ACC112 (cell line): ENCODE results near the gene OCIAD2.

ENCODE experiments used
- H2AFZ ChIP-seq: fragments of 200-600 bp; sonication (generic); one replicate; pipeline ENCODE4 v1.6.0; 2017; ENCODE audit warnings: antibody characterized with exemption, low read length; ENCODE audit not compliant: unreplicated experiment
- H3K27ac ChIP-seq: fragments of 200-600 bp; sonication (generic); 2 replicates; pipeline ENCODE4 v1.5.1; 2014; ENCODE audit warnings: low read depth, mild to moderate bottlenecking, antibody characterized with exemption, low read length, moderate library complexity
- H3K27me3 ChIP-seq: fragments of 200-600 bp; sonication (generic); 2 replicates; pipeline ENCODE4 v1.6.1; 2014; ENCODE audit warnings: mild to moderate bottlenecking, antibody characterized with exemption, low read length, moderate library complexity, mixed read lengths; ENCODE audit not compliant: insufficient read depth
- H3K36me3 ChIP-seq: fragments of 200-600 bp; sonication (generic); 2 replicates; pipeline ENCODE4 v1.6.1; 2016; ENCODE audit warnings: mild to moderate bottlenecking, antibody characterized with exemption, low read length, moderate library complexity, mixed read lengths; ENCODE audit not compliant: insufficient read depth
- H3K4me1 ChIP-seq: fragments of 200-600 bp; sonication (generic); one replicate; pipeline ENCODE4 v1.6.1; 2016; ENCODE audit warnings: low read length, mixed read lengths; ENCODE audit not compliant: insufficient read depth, unreplicated experiment, control insufficient read depth
- H3K4me3 ChIP-seq: fragments of 200-600 bp; sonication (generic); 2 replicates; pipeline ENCODE4 v1.5.1; 2014; ENCODE audit warnings: mild to moderate bottlenecking, low read depth, low read length
- H3K79me2 ChIP-seq: fragments of 200-600 bp; sonication (generic); one replicate; pipeline ENCODE4 v1.6.0; 2016; ENCODE audit warnings: low read length; ENCODE audit not compliant: control insufficient read depth, unreplicated experiment, insufficient read depth

OCIAD2 gene

DNA sequence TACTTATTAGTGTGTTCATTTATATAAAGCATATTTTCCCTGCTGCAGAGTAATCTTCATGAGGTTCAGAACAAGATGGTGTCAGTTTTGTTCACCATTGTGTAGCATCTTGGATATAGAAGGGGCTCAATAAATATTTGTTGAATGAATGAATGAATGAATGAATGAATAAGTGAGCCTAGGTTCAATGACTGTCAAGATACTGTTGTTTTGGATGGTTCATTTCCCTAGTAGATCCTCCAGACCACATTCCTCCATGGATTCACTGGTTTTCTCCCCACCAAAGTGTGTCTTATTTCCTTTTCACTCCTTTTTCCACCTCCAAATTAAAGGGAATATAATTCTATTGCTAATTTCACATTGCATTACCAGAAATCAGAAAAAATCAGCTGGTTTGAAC is 2.1 kb upstream of the OCIAD2 start:
- Histone ChIP-seq H3K4me3 (no peak overlapping the region), H3K79me2 (no peaks in the 10 kb centered on the region), H3K27ac (no peak overlapping the region), H3K27me3 (no peaks in the 10 kb centered on the region), H2AFZ (no peak overlapping the region), H3K4me1 (peaks cover 35% of the 10 kb centered on the region), H3K36me3 (no peaks in the 10 kb centered on the region)

GRCh38 chr4:48907706-48908477 is 1.3 kb upstream of the OCIAD2 start:
- H3K36me3 ChIP-seq: no peaks in the 10 kb centered on the region
- peaks cover 29% of the 10 kb centered on the region for H3K4me1 ChIP-seq
- no peaks in the 10 kb centered on the region for H3K79me2 ChIP-seq
- H3K4me3 ChIP-seq: no peak overlapping the region
- no peak overlapping the region for H3K27ac ChIP-seq
- no peaks in the 10 kb centered on the region for H3K27me3 ChIP-seq
- H2AFZ ChIP-seq: no peak overlapping the region

- no peak overlapping the region for H2AFZ ChIP-seq
- no peak overlapping the region for H3K27ac ChIP-seq
- no peaks in the 10 kb centered on the region for H3K79me2 ChIP-seq
- no peaks in the 10 kb centered on the region for H3K27me3 ChIP-seq
- H3K4me1 ChIP-seq: peaks cover 30% of the 10 kb centered on the region
- peak overlapping the region; percentile 79 for H3K4me3 ChIP-seq
- H3K36me3 ChIP-seq: no peaks in the 10 kb centered on the region; the same call in 1 of the 2 replicates
Observed at GRCh38 chr4:48905363-48906015, 1.1 kb downstream of the OCIAD2 start.

DNA sequence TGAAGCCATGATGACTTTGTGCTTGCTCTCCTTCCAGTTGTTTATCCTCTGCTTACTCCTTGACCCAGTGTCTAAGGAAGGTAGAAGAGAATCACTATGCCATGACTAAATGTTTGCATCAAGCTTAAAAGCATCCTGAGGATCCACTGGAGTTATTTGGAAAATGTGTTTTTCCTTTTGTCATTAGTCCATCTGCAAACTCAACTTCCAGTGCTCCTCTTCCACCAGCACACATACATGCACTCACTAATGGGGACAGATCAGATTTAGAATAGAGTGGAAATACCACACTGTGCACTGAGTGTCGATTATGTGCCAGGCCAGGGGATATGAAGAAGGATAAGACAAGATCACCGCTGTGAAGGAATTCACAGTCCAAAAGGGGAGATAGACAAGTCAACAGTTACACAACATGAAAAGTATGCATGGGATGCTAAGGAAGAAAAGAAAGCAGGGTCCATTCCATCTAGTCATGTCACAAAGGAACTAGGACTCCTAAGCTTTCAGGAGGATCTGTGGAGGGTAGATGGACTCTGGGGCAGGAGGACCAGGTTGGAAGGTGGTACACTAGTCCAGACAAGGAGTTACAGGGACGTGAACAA is 1.9 kb downstream of the OCIAD2 start:
- H3K79me2 ChIP-seq: no peaks in the 10 kb centered on the region
- no peak overlapping the region for H2AFZ ChIP-seq
- H3K27me3 ChIP-seq: no peaks in the 10 kb centered on the region
- H3K4me3 ChIP-seq: no peak overlapping the region
- H3K36me3 ChIP-seq: no peaks in the 10 kb centered on the region; the same call in 1 of the 2 replicates
- no peak overlapping the region for H3K27ac ChIP-seq
- peaks cover 35% of the 10 kb centered on the region for H3K4me1 ChIP-seq

DNA sequence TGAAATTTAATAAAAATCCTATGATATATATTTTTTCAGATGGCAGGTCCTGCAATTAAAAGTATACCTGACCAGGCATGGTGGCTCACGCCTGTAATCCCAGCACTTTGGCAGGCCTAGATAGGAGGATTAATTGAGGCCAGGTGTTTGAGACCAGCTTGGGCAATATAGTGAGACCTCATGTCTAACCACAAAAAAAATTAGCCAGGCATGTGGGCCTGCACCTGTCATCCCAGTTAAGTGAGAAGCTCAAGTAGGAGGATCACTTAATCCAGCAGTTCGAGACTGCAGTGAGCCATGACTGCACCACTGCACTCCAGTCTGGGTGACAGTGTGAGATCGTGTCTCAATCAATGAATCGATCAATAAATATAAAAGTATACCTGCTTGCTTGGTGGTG is 2.5 kb downstream of the OCIAD2 start:
- Histone ChIP-seq H2AFZ (no peak overlapping the region), H3K27me3 (no peaks in the 10 kb centered on the region), H3K36me3 (no peaks in the 10 kb centered on the region; the same call in 1 of the 2 replicates), H3K27ac (no peak overlapping the region), H3K4me1 (peaks cover 36% of the 10 kb centered on the region), H3K79me2 (no peaks in the 10 kb centered on the region), H3K4me3 (no peak overlapping the region)

DNA sequence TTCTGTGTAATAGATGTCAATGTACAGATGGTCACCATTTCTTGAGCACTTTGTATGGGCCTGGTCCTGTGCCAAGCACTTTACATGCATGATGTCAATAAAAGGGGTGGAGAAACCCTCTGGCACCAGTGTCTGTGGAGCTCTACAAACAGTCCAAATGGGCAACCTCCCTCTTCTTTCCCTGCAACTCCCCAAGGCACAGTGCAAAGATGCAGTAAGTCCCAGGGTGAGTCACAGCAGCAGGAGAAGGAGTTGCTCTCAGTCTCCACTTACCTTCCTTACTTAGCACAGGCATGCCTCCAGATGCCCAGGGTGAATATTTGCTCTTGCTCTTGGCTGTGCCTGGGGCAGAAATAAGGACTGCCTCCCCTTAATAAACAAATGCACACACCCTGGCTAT is 4.3 kb downstream of the OCIAD2 start:
- no peaks in the 10 kb centered on the region; the same call in 1 of the 2 replicates for H3K36me3 ChIP-seq
- H3K4me1 ChIP-seq: peaks cover 39% of the 10 kb centered on the region
- no peaks in the 10 kb centered on the region for H3K79me2 ChIP-seq
- no peak overlapping the region for H2AFZ ChIP-seq
- H3K27me3 ChIP-seq: no peaks in the 10 kb centered on the region
- no peak overlapping the region for H3K4me3 ChIP-seq
- H3K27ac ChIP-seq: no peak overlapping the region

DNA sequence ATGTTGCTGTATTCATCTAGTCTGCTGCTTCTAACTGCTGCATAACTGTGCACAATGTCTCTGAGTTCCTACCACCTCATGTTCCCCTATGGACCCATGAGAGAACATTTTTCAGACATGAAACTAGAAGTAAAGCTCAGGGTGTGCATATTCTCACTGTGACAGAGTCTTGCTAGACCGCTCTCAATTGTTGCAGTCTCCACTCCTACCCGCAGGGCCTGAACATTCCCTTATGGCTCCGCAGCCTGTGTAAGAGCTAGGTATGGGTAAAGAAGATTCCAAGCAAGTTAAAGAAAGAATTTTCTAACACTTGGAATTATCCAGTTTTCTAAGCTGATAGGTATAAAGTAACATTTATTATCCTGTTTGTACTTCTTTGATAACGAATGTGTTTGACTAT is 5.4 kb downstream of the OCIAD2 start:
- Histone ChIP-seq H3K79me2 (no peaks in the 10 kb centered on the region), H3K36me3 (no peaks in the 10 kb centered on the region; the same call in 1 of the 2 replicates), H3K27ac (no peak overlapping the region), H3K4me1 (peaks cover 39% of the 10 kb centered on the region), H2AFZ (no peak overlapping the region), H3K27me3 (no peaks in the 10 kb centered on the region), H3K4me3 (no peak overlapping the region)

- H3K79me2 ChIP-seq: no peaks in the 10 kb centered on the region
- H3K4me1 ChIP-seq: peaks cover 28% of the 10 kb centered on the region
- no peaks in the 10 kb centered on the region for H3K27me3 ChIP-seq
- no peaks in the 10 kb centered on the region; the same call in 1 of the 2 replicates for H3K36me3 ChIP-seq
- H3K27ac ChIP-seq: no peak overlapping the region
- H3K4me3 ChIP-seq: no peak overlapping the region
- H2AFZ ChIP-seq: no peak overlapping the region
Observed at GRCh38 chr4:48899950-48900349, 6.6 kb downstream of the OCIAD2 start.

- Histone ChIP-seq H3K4me1 (peaks cover 23% of the 10 kb centered on the region), H3K27me3 (no peaks in the 10 kb centered on the region), H3K4me3 (no peak overlapping the region), H2AFZ (no peak overlapping the region), H3K27ac (no peak overlapping the region), H3K36me3 (no peaks in the 10 kb centered on the region; the same call in 1 of the 2 replicates), H3K79me2 (no peaks in the 10 kb centered on the region)
Observed at GRCh38 chr4:48899432-48899749, 7.2 kb downstream of the OCIAD2 start.

DNA sequence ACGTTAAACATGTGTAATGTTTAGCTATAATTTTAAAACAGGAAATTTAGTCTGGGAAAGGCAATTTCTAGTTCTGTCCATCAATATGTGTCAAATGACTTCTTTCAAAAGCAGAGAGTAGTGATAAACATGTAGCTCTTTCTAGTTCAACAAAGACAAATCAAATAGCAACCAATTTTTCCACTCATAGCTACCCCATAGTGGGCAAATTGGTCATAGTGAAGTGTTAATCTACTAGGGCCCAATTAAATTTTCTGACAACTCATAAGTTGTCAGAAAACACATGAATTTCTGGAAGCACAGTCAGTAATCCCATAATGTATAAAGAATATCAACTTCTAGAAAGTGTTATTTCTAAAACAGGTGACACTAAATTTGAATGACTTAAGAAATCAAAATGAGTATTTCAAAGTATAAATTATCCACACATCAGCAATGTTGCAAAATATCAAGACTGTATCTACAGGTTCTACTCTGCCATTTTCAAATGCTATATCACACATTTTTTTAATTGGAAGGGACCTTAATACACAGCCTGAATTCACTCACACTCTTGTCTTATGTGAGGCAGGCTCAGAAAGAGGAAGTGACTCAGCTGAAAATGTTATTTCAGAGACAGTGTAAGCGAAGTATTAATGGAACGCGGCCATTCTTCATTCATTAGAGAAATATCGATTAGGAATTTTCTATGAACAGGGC is 7.7 kb downstream of the OCIAD2 start:
- no peak overlapping the region for H3K4me3 ChIP-seq
- H3K4me1 ChIP-seq: peaks cover 23% of the 10 kb centered on the region
- H3K27ac ChIP-seq: no peak overlapping the region
- no peaks in the 10 kb centered on the region; the same call in 1 of the 2 replicates for H3K36me3 ChIP-seq
- H3K79me2 ChIP-seq: no peaks in the 10 kb centered on the region
- no peaks in the 10 kb centered on the region for H3K27me3 ChIP-seq
- H2AFZ ChIP-seq: no peak overlapping the region
